NCI-H187 (cell line): ENCODE data around the gene C21orf91.
"Not testable (repeated sequence)": the region's sequence is repeated elsewhere in the genome, so short reads cannot be mapped to it uniquely, and the experiment has no call there.

Experiments
- DNase-seq, 2 experiments: peaks; one replicate each; lab custom pipeline; 2025; lab: John Stamatoyannopoulos, UW

C21orf91 gene

GRCh38 chr21:17777072-17777765 lies 41.9 kb downstream of the C21orf91 start:
- no peak for DNase-seq

GRCh38 chr21:17775431-17776126 lies 43.6 kb downstream of the C21orf91 start:
- DNase-seq: no peak

GRCh38 chr21:17775021-17775420 lies 44.1 kb downstream of the C21orf91 start:
- DNase-seq: not testable (repeated sequence)

GRCh38 chr21:17769447-17769845 lies 49.7 kb downstream of the C21orf91 start:
- DNase-seq: no peak

GRCh38 chr21:17768840-17769446 lies 50.2 kb downstream of the C21orf91 start:
- no peak for DNase-seq

GRCh38 chr21:17765207-17765606 lies 53.9 kb downstream of the C21orf91 start:
- DNase-seq: no peak

- no peak for DNase-seq
These were observed 55.7 kb downstream of the C21orf91 start for GRCh38 chr21:17763288-17764037.

GRCh38 chr21:17759511-17760178 lies 59.5 kb downstream of the C21orf91 start:
- no peak for DNase-seq

GRCh38 chr21:17758683-17759082 lies 60.5 kb downstream of the C21orf91 start:
- no peak for DNase-seq

- no peak for DNase-seq
These were observed 61.5 kb downstream of the C21orf91 start for GRCh38 chr21:17757671-17758070.

- no peak for DNase-seq
These were observed 65.4 kb downstream of the C21orf91 start for GRCh38 chr21:17753736-17754135.

GRCh38 chr21:17752171-17752570 lies 67.0 kb downstream of the C21orf91 start:
- DNase-seq: no peak

- DNase-seq: no peak
These were observed 72.2 kb downstream of the C21orf91 start for GRCh38 chr21:17746920-17747319.

- DNase-seq: no peak
These were observed 74.1 kb downstream of the C21orf91 start for GRCh38 chr21:17745086-17745485.

- no peak for DNase-seq
These were observed 76.1 kb downstream of the C21orf91 start for GRCh38 chr21:17742940-17743592.

GRCh38 chr21:17742181-17742580 lies 77.0 kb downstream of the C21orf91 start:
- no peak for DNase-seq
